ENCODE data around the gene SWI5. TPM values are rescaled to one million over a fixed set of nuclear protein-coding genes. Genes with fewer than 3 reads are reported as not detected.
A peak's percentile ranks its signal among the peaks of the same experiment; 100 is the strongest.

Gene SWI5
- total RNA-seq, 2 donors from 2014 or later, result 34.8 to 38.5 TPM

- intact Hi-C loops (cut with DNase I), result no loop called here
- H3K27me3 ChIP-seq (replicated peaks; ENCODE audit: insufficient read depth), result no peaks in the 10 kb centered on the region
- 81% methylated on average over 12 of the region's 12 CpGs for WGBS
- H3K9me3 ChIP-seq, result no peaks in the 10 kb centered on the region
- DNase-seq (ENCODE audit: low spot score), result no peak
- H3K27ac ChIP-seq, result no peak overlapping the region
- TF ChIP-seq POLR2A (IDR thresholded peaks at IDR 0.05) (no peak), POLR2AphosphoS5 (IDR thresholded peaks at IDR 0.05) (no peak)
- TF ChIP-seq, protein P1, sequence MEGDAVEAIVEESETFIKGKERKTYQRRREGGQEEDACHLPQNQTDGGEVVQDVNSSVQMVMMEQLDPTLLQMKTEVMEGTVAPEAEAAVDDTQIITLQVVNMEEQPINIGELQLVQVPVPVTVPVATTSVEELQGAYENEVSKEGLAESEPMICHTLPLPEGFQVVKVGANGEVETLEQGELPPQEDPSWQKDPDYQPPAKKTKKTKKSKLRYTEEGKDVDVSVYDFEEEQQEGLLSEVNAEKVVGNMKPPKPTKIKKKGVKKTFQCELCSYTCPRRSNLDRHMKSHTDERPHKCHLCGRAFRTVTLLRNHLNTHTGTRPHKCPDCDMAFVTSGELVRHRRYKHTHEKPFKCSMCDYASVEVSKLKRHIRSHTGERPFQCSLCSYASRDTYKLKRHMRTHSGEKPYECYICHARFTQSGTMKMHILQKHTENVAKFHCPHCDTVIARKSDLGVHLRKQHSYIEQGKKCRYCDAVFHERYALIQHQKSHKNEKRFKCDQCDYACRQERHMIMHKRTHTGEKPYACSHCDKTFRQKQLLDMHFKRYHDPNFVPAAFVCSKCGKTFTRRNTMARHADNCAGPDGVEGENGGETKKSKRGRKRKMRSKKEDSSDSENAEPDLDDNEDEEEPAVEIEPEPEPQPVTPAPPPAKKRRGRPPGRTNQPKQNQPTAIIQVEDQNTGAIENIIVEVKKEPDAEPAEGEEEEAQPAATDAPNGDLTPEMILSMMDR (IDR thresholded peaks at IDR 0.05), result no peak
- H3K36me3 ChIP-seq, result peaks cover 0 to 5% of the 10 kb centered on the region in 2 donors
- peaks cover 10% of the 10 kb centered on the region for H3K4me1 ChIP-seq (replicated peaks)
- H3K4me3 ChIP-seq, result peak overlapping the region; percentile 70 to 86
These were observed 47.7 kb downstream of the SWI5 start for GRCh38 chr9:128323791-128324190.

DNA sequence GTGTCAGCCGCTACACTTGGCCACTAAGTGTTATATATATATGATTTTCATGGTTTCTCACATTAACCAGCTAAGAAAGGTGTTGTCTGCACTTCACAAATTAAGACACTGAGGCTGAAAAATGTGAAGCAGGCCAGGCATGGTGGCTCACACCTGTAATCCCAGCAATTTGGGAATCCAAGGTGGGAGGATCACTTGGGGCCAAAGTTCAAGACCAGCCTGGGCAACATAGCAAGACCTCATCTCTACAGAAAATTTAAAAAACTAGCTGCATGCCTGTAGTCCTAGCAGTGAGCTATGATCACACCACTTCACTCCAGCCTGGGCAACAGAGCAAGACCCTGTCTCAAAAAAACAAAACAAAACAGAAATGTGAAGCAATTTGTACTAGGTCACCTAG, 48.3 kb downstream of the SWI5 start:
- H3K27ac ChIP-seq, result no peak overlapping the region
- DNase-seq (ENCODE audit: low spot score), result no peak
- H3K27me3 ChIP-seq (replicated peaks; ENCODE audit: insufficient read depth), result no peaks in the 10 kb centered on the region
- peaks cover 0 to 5% of the 10 kb centered on the region in 2 donors for H3K36me3 ChIP-seq
- TF ChIP-seq, protein P1 (IDR thresholded peaks at IDR 0.05), result no peak
- no peak for TF ChIP-seq POLR2AphosphoS5 (IDR thresholded peaks at IDR 0.05)
- TF ChIP-seq POLR2A (IDR thresholded peaks at IDR 0.05), result no peak
- no peaks in the 10 kb centered on the region for H3K9me3 ChIP-seq
- H3K4me3 ChIP-seq, result no peak overlapping the region
- peaks cover 10% of the 10 kb centered on the region for H3K4me1 ChIP-seq (replicated peaks)
- 95% methylated on average over 1 of the region's 1 CpG for WGBS
- intact Hi-C loops (cut with DNase I), result no loop called here

GRCh38 chr9:128325629-128326028, 49.6 kb downstream of the SWI5 start:
- Histone ChIP-seq H3K36me3 (peaks cover 0 to 5% of the 10 kb centered on the region in 2 donors), H3K4me1 (replicated peaks) (peaks cover 10% of the 10 kb centered on the region), H3K9me3 (no peaks in the 10 kb centered on the region), H3K4me3 (no peak overlapping the region), H3K27me3 (replicated peaks; ENCODE audit: insufficient read depth) (no peaks in the 10 kb centered on the region), H3K27ac (no peak overlapping the region)
- TF ChIP-seq POLR2A (IDR thresholded peaks at IDR 0.05), result no peak
- TF ChIP-seq POLR2AphosphoS5 (IDR thresholded peaks at IDR 0.05), result no peak
- TF ChIP-seq, protein P1 (IDR thresholded peaks at IDR 0.05), result no peak
- intact Hi-C loops (cut with DNase I), result no loop called here
- DNase-seq (ENCODE audit: low spot score), result no peak
- WGBS, result 88% methylated on average over 13 of the region's 13 CpGs

DNA sequence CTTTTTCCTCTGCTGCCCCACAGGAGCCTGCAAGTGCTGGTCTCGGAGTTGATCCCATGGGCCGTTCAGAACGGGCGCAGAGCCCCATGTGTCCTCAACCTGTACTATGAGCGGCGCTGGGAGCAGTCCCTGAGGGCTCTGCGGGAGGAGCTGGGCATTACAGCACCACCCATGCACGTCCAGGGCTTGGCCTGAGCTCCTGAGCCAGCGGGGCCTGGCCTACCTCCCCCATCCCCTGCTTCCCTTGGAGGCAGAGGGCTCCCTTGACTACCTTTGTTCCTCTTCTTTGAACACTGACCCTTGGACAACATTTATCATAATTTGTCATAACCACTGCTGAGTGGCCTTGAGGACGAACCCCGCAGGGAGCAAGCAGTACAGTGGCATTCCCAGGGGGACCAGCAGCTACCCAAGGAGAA, 57.4 kb downstream of the SWI5 start:
- WGBS, result 87% methylated on average over 11 of the region's 11 CpGs

GRCh38 chr9:128335161-128335560, 59.1 kb downstream of the SWI5 start:
- Histone ChIP-seq H3K27me3 (replicated peaks; ENCODE audit: insufficient read depth) (no peaks in the 10 kb centered on the region), H3K4me1 (replicated peaks) (no peaks in the 10 kb centered on the region), H3K36me3 (no peaks in the 10 kb centered on the region), H3K9me3 (no peaks in the 10 kb centered on the region), H3K27ac (no peak overlapping the region), H3K4me3 (no peak overlapping the region)
- no peak for DNase-seq (ENCODE audit: low spot score)
- intact Hi-C loops (cut with DNase I), result no loop called here
- TF ChIP-seq, protein P1 (IDR thresholded peaks at IDR 0.05), result no peak
- TF ChIP-seq POLR2A (IDR thresholded peaks at IDR 0.05) (no peak), POLR2AphosphoS5 (IDR thresholded peaks at IDR 0.05) (no peak)
- WGBS, result 80% methylated on average over 7 of the region's 7 CpGs

More for the DNA sequence above, 57.4 kb downstream of the SWI5 start:
- Histone ChIP-seq H3K4me1 (replicated peaks) (no peaks in the 10 kb centered on the region), H3K4me3 (no peak overlapping the region), H3K27me3 (replicated peaks; ENCODE audit: insufficient read depth) (no peaks in the 10 kb centered on the region), H3K9me3 (no peaks in the 10 kb centered on the region), H3K36me3 (no peaks in the 10 kb centered on the region), H3K27ac (no peak overlapping the region)
- intact Hi-C loops (cut with DNase I), result no loop called here
- no peak for DNase-seq (ENCODE audit: low spot score)
- no peak for TF ChIP-seq POLR2AphosphoS5 (IDR thresholded peaks at IDR 0.05)
- TF ChIP-seq, protein P1 (IDR thresholded peaks at IDR 0.05), result no peak
- no peak for TF ChIP-seq POLR2A (IDR thresholded peaks at IDR 0.05)

Measured in prostate gland (tissue), 2 donors.